DOHH2 (cell line): Measurements from ENCODE around the gene DMBT1.

Experiments
- H3F3A ChIP-seq: fragments of 200-600 bp; sonication (generic), shearing (Covaris generic); 2 replicates; pipeline ENCODE4 v1.6.0; 2016; ENCODE audit warnings: antibody characterized with exemption, mild to moderate bottlenecking; ENCODE audit not compliant: control insufficient read depth, insufficient read depth
- H3K27ac ChIP-seq: fragments of 200-600 bp; sonication (generic); 2 replicates; pipeline ENCODE4 v1.5.1; 2014; ENCODE audit warnings: low read depth, mild to moderate bottlenecking, low read length, moderate library complexity
- H3K27me3 ChIP-seq: fragments of 200-600 bp; sonication (generic); 2 replicates; pipeline ENCODE4 v1.6.1; 2014; ENCODE audit warnings: mild to moderate bottlenecking, low read length, mixed read lengths; ENCODE audit not compliant: control insufficient read depth
- H3K36me3 ChIP-seq: fragments of 200-600 bp; sonication (generic); 2 replicates; pipeline ENCODE4 v1.6.1; 2014; ENCODE audit warnings: mild to moderate bottlenecking, low read length, moderate library complexity, mixed read lengths; ENCODE audit not compliant: control insufficient read depth
- H3K4me1 ChIP-seq: fragments of 200-600 bp; sonication (generic); 2 replicates; pipeline ENCODE4 v1.6.1; 2014; ENCODE audit warnings: mild to moderate bottlenecking, low read length, mixed read lengths; ENCODE audit not compliant: control insufficient read depth
- H3K4me2 ChIP-seq: fragments of 200-600 bp; sonication (generic); 2 replicates; pipeline ENCODE4 v1.6.0; 2014; ENCODE audit warnings: mild to moderate bottlenecking, low read length, moderate library complexity
- H3K4me3 ChIP-seq: fragments of 200-600 bp; sonication (generic); 2 replicates; pipeline ENCODE4 v1.5.1; 2014; ENCODE audit warnings: mild to moderate bottlenecking, low read length, mixed read lengths
- H3K79me2 ChIP-seq: fragments of 200-600 bp; sonication (generic); 2 replicates; pipeline ENCODE4 v1.6.1; 2014; ENCODE audit warnings: mild to moderate bottlenecking, low read length, mixed read lengths; ENCODE audit not compliant: control insufficient read depth
- H3K9me2 ChIP-seq: fragments of 200-600 bp; sonication (generic); replicated peaks from 2 replicates; pipeline ENCODE4 v1.6.1; 2014; ENCODE audit warnings: mild to moderate bottlenecking, low read length, mixed read lengths; ENCODE audit not compliant: control insufficient read depth
- H3K9me3 ChIP-seq: fragments of 200-600 bp; sonication (generic); 2 replicates; pipeline ENCODE4 v1.6.1; 2014; ENCODE audit warnings: antibody characterized with exemption, low read length, mixed read lengths; ENCODE audit not compliant: control insufficient read depth, insufficient read depth
- H4K20me1 ChIP-seq: fragments of 200-600 bp; sonication (generic); 2 replicates; pipeline ENCODE4 v1.6.0; 2014; ENCODE audit warnings: low read depth, mild to moderate bottlenecking, antibody characterized with exemption, low read length, moderate library complexity; ENCODE audit not compliant: control insufficient read depth, insufficient read depth
- EZH2phosphoT487 ChIP-seq: fragments of 200-600 bp; sonication (generic); IDR thresholded peaks from 2 replicates; pipeline ENCODE4 v1.6.1; 2017; ENCODE audit warnings: borderline replicate concordance, mild to moderate bottlenecking, antibody characterized with exemption, low read length, moderate library complexity, mixed read lengths
- TF ChIP-seq, protein P1 (sequence below): fragments of 200-600 bp; sonication (generic); IDR thresholded peaks from one replicate; pipeline ENCODE4 v1.5.1; 2014; ENCODE audit warnings: antibody characterized with exemption, mild to moderate bottlenecking, low read depth, low read length; ENCODE audit not compliant: poor library complexity, severe bottlenecking

The DMBT1 gene

DNA sequence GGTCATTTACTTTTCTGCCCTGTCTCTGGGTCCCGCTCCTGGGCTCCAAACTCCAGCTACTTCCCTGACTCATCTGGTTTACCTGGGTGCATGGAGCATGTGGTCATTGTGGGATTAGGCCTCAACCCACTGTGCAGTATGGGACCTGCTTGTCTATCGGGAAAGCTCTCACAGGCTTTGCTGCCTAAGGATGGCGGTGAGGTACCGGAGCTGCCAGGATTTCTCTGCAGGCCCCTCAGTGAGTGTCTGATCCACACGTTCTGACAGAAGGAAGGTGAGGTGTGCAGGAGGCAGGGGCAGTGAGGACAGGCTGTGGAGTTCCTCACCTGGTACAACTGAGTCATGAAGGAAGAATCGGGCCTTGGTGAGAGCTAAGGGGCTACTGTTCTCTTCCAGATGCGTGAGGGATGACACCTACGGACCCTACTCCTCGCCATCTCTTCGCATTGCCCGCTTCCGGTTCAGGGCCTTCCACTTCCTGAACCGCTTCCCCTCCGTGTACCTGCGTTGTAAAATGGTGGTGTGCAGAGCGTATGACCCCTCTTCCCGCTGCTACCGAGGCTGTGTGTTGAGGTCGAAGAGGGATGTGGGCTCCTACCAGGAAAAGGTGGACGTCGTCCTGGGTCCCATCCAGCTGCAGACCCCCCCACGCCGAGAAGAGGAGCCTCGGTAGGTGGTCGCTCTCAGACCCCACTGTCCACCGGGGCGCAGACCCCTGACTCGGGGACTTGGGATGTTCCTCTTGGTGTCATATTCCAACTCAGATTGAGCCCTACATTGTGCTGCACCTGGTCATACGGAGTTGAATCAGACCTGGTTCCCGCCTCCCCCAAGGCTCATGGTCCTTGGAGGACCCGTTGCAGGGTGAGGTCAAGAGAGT is 82.4 kb downstream of the DMBT1 start:
- H3F3A ChIP-seq: no peaks in the 10 kb centered on the region
- no peaks in the 10 kb centered on the region for H3K4me1 ChIP-seq
- no peak for TF ChIP-seq EZH2phosphoT487
- TF ChIP-seq, protein P1, sequence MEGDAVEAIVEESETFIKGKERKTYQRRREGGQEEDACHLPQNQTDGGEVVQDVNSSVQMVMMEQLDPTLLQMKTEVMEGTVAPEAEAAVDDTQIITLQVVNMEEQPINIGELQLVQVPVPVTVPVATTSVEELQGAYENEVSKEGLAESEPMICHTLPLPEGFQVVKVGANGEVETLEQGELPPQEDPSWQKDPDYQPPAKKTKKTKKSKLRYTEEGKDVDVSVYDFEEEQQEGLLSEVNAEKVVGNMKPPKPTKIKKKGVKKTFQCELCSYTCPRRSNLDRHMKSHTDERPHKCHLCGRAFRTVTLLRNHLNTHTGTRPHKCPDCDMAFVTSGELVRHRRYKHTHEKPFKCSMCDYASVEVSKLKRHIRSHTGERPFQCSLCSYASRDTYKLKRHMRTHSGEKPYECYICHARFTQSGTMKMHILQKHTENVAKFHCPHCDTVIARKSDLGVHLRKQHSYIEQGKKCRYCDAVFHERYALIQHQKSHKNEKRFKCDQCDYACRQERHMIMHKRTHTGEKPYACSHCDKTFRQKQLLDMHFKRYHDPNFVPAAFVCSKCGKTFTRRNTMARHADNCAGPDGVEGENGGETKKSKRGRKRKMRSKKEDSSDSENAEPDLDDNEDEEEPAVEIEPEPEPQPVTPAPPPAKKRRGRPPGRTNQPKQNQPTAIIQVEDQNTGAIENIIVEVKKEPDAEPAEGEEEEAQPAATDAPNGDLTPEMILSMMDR: no peak
- H4K20me1 ChIP-seq: no peaks in the 10 kb centered on the region
- H3K79me2 ChIP-seq: no peaks in the 10 kb centered on the region
- H3K27ac ChIP-seq: no peak overlapping the region
- H3K9me3 ChIP-seq: no peaks in the 10 kb centered on the region
- no peaks in the 10 kb centered on the region for H3K27me3 ChIP-seq
- H3K4me2 ChIP-seq: no peak overlapping the region
- no peaks in the 10 kb centered on the region for H3K36me3 ChIP-seq
- no peaks in the 10 kb centered on the region for H3K9me2 ChIP-seq
- no peak overlapping the region for H3K4me3 ChIP-seq

- Histone ChIP-seq H3K9me3 (no peaks in the 10 kb centered on the region), H4K20me1 (no peaks in the 10 kb centered on the region), H3F3A (no peaks in the 10 kb centered on the region), H3K9me2 (no peaks in the 10 kb centered on the region), H3K4me3 (no peak overlapping the region), H3K27me3 (no peaks in the 10 kb centered on the region), H3K4me1 (no peaks in the 10 kb centered on the region), H3K79me2 (no peaks in the 10 kb centered on the region), H3K4me2 (no peak overlapping the region), H3K36me3 (no peaks in the 10 kb centered on the region), H3K27ac (no peak overlapping the region)
- TF ChIP-seq, protein P1: no peak
- TF ChIP-seq EZH2phosphoT487: no peak
Observed at GRCh38 chr10:122643931-122644534, 83.5 kb downstream of the DMBT1 start.

DNA sequence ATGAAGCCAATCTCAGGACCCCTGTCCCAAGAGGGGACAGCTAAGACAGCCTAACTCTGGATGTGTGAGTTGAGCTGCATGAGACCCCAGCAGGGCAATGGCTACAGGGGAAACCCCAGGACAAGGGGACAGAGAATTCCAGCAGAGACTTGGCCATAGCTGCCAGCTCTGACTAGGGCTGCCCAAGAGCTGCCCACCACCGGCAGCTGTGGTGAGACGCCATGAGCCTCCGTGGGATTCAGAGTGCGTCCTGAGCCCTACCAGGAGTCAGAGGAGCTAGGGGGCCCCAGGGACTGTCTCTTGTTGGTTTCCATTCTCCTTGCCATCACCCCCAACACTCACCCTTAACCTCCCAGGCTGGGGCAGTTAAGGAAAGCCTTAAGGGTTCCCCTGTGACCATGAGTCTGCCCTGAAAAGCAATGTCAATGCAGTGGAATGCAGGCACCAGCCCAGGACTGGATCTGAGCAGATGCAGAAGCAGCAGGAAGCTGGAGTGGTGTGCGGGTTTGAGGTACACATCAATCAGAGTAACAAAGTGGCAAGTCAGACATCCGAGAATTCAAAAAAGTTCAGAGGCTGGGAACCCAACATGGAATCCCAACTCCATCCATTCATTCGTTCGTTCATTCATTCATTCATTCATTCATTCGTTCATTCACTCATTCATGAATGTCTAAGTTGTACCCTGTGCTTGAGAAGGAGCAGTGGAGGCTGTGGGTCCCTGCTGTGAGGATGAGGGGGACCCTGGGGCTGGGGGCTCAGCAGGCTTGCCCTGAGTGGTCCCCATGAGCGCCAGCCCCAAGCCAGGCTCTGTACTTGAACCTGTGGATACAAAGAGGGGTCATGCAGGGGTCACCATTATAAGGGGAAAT is 86.2 kb downstream of the DMBT1 start:
- no peaks in the 10 kb centered on the region for H3F3A ChIP-seq
- H3K9me2 ChIP-seq: no peaks in the 10 kb centered on the region

More for the DNA sequence above, 86.2 kb downstream of the DMBT1 start:
- no peak for TF ChIP-seq EZH2phosphoT487
- TF ChIP-seq, protein P1: no peak
- Histone ChIP-seq H3K9me3 (no peaks in the 10 kb centered on the region), H3K4me1 (no peaks in the 10 kb centered on the region), H3K4me3 (no peak overlapping the region), H3K4me2 (no peak overlapping the region), H3K27me3 (no peaks in the 10 kb centered on the region), H3K36me3 (no peaks in the 10 kb centered on the region), H3K79me2 (no peaks in the 10 kb centered on the region), H3K27ac (no peak overlapping the region), H4K20me1 (no peaks in the 10 kb centered on the region)
